GM21360 (cell line): Measurements from ENCODE around the gene LCN15.

Source experiments
- ATAC-seq: cut with Tn5 transposase; IDR thresholded peaks from one replicate; pipeline ENCODE4 v1.9.1; 2021; ENCODE audit warnings: mild to moderate bottlenecking, moderate library complexity; ENCODE audit not compliant: unreplicated experiment

The LCN15 gene

DNA sequence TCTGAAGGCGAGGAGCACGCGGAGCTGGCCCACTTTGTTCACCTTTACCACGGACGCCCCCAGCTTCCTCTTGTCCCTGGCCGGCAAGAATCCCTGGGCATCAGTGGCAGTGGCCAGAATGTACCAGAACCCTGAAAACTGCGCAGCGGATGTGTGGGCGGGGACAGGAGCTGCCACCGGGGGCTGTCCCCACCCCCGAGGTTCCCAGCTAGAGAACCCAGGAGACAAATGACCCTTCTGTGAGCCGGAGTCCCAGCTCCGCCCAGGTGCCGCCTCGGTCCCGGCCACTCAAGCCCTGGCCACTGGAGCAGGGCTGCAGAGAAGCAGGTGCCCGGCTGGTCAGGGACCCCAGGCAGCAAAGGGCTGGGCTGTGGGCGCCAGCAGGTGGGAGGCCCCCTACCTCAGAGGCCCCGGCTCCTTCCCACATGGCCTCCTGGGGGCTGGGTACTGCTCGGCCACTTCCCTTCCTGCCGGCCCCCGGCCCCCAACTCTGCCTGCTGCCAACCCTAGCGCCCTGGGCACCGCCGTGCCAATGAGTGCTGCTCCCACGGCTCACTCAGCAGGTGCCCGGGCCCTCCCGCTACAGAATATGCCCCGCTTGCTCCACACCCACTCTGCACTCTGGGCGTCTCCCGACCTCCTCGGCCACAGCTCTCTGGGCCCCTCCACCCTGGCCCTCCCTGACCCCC, 22.3 kb downstream of the LCN15 start:
- no peak for ATAC-seq

DNA sequence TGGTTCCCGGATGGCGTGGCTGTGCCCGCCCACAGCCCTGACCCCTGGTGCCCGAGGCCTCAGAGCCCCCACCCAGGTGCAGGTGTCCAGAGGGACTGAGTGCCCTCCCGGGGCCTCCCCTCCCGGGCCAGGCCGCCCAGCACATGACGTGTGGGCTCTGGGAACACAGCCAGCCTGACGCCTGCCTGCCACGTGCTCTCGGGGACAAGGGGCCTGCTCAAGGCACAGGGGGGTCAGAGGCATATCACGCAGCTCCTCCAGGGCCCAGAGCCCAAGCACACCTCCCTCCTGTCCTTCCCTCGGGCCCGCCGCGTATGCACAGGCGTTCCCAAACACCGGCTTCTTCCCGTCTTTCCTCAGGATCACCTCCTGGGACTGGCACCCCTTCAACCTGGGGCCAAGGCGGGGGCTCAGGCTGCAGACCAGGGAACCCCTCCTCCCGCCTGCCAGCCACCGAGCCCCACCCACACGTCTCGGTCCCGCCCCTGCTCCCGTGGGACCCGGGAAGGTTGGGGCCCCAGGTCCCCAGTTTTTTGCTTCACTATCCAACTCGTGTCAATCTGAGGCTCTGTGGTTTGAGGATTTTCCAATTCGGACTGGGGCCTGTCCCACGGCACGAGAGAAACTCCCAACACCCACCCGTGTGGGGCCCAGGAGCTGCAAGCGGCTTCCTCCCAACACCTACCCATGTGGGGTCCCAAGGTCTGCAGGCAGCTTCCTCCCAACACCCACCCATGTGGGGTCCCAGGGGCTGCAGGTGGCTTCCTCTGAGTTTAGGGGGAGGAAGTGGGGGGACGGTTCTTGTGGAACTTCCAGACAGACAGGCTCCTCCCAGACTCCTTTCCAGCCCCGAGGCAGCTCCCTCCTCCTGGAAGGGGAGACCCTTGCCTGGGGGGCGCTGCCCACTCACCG, 23.1 kb downstream of the LCN15 start:
- ATAC-seq: no peak

DNA sequence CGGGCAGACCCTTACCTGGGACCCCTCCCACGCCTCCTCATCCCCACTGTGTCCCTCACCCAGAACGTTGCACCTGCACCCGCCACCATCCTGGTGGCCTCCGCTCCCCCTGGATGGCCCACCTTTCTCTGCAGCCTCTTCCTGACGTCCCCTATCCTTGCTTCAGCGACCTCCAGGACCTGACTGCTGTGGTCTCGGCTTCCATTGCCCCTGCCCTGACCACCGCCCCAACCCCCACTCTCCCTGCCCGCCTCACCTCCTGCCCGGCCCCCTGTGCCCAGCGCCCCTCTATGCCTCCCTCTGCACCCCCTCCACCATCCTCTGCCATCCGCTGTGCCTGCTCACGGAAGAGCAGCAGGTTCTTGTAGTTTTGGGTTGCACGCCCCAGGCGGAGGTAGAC, 23.8 kb downstream of the LCN15 start:
- ATAC-seq: no peak

DNA sequence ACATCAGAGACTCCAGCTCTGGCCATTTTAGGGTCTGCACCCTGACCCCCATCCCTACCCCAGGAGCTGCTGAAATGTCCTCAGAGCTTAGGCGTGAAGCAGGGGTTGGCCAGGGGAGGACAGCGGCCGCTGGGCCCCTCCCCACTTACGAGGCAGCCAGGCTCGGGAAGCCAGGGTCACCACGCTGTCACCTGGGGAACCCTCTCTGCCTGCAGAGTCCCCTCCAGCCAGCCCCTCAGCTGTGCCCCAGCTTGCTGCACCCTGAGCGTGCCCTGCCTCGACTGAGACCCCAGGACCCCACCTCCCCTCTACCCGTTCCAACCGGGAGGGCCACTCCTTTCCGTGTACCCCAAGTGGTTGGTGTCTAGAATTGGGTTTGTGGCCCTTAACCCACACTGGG, 24.2 kb downstream of the LCN15 start:
- no peak for ATAC-seq

DNA sequence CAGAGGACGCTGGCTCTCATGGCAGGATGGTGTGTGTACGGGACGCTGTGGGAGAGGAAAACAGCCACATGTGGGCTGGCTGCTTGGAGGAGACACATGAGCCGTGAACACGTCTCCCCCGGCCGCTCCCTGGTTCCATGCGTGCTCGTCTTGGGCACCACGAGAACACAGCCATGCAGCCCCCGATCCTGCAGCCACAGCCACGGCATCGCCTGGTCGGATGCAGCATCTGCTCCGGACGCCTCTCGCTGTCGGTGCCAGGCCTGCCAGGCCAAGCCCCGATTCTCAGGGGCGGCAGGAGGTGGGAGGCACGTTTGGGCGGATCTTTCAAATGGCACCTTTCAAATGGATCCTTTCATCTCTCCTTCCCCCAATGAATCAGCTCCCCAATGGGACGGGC, 24.8 kb downstream of the LCN15 start:
- no peak for ATAC-seq

DNA sequence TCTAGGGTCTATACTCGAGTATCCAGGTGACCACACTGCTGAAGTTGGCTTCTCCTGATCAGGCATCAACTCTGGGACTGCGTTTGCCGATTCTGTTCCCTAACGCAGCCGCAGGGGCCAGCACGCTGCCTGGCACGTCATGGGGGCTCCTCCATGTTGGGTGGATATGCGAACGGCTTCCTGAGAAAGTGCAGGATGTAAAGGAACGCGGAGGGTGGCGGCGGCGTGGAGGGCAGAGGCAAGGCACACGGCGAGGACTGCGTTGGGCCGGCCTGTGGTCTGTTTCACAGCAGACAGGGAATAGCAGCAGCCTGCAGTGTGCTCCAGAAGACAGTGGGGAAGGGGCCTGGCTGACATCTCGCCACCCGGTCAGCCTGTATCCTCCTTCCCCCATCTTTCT, 25.4 kb downstream of the LCN15 start:
- no peak for ATAC-seq

DNA sequence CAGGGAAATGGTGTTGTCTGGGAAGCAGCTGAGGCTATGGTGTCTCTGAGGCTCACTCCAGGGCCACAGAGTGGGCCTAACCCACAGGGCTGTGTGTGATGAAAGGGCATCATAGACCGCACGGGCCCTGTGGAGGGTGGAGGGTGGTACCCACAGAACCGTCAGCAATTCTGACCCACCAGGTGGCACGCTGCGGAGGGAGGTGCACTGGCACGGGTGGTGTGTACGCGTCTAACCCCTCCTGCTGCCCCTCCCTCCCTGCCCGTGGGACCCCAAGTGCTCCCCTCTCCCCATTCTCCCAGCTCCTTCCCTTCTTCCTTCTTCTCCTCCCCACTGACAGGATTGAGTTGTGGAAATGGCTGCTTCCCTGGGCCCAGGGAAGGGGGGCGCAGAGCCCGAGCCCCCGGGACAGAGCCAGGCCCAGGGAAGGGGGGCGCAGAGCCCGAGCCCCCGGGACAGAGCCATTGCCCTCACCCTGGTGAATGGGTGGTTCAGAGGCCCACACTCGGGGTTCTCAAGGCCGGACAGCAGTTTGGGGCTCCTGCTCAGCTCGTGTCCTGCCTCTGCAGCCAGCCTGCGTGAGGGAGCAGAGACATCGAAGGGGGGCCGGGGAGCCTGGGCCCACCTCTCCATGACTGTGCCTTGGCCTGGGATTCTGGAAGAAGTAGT, 28.4 kb downstream of the LCN15 start:
- no peak for ATAC-seq

DNA sequence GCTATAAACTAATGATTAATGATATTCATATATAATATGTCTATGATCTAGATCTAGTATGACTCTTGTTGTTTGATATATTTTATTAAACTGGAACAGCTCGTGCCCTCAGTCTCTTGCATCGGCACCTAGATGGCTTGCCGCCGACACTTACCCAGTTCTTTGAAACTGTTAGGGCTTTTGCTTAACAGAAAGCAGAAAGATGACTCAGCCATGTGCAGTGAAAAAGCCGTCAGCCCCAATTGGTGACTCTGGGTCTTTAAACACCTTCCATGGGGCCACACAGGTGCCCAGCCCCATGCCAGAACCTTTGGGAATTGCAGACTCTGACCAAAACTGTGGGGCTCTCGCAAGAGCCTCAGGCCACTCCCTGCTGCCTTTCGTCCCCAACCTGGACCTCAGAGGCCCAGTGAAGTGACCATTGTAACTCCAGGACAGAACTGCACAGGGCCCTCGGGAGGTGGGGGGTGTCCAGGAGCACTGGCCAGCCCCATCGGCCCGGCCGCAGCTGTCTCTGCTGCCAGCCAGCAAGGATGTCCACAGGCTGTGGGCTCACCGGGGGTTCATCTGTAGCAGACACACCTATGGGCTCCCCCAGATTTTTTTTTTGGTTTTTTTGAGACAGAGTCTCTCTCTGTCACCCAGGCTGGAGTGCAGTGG, 29.4 kb downstream of the LCN15 start:
- no peak for ATAC-seq

DNA sequence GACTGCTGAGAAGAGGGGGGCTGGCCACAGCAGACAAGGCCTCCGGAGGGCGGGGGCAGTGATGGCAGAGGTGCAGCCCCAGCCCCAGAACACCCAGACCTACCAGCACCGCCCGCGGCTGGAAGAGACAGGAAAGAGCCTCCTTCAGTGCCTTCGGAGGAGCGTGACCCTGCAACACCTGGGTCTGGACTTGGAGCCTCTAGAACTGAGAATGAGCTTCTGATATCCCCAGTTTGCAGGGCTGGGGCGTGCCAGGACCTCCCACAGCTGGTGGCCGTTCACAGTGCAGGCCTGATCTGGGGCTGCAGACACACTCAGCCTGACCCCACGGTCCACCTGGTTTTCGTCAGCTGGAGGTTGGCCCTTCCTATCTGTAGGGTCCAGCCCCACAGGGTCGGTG, 30.7 kb downstream of the LCN15 start:
- ATAC-seq: no peak

DNA sequence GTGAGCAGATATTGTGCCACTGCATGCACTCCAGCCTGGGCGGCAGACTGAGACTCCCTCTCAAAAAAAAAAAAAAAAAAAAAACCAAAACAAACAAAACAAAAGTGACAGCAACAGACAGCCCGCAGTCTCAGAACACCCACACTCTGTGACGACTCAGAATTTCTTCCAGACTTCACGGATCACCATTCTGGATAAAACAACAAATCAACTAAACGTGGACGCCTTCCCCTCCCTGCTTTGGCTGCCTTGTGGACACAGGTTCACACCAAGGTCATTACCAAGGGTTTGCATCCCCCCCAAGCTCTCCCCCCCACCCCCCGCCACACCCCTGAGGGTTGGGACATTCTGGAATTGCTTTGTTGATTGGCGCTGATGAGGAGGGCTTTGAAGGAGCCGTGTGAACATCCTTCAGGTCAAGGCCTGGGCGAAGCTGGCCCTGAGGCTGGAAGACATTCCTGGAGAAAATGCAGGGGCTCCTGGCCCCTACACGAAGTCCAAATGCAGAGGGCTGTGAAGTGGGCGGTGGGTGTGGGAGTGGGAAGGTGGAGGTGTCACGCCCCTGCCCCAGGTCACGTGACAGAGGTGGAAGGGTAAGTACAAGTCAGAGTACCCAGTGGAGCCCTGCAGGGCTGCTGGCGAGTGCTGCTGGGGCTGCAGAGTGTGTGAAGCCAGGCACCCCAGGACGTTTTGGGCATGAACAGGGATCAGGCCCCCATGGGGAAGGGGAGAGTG, 31.7 kb downstream of the LCN15 start:
- no peak for ATAC-seq

DNA sequence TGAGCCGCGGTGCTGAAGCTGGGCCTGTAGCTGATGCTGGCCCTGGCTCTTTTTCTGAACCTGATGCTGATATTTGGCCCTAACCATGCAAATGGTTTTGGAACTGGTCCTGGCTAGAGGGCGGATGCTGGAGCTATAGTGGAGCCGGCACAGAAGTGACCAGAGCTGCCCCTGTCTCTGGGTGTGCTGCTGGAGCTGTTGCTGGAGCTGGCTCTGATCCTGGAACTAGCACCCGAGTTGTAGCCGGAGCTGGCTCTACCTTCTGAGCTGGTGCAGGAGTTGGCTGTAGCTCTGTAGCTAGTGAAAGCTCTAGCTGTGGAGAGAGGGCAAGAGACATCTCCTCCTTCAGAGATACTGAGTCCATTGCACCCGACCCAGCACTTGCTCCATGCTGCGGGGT, 34.4 kb downstream of the LCN15 start:
- ATAC-seq: no peak

DNA sequence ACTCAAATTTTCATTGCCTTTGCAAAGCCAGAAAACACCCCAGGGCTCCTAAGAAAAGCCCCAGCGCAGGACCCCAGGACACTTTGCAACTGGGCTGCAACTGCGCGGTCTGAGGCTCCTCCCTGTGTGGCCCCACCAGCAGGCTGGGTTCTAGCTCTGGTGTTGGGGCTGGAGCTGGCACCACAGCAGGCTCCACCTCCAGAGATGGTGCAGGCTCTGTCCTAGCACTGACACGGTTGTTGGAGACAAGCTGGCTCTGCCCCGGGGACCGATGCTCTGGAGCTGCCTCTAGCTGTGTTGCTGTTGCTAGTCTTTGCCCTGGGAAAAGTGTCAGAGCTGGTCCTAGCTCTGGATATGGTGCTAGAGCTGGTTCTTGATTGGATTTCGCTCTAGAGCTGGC, 35.2 kb downstream of the LCN15 start:
- no peak for ATAC-seq

DNA sequence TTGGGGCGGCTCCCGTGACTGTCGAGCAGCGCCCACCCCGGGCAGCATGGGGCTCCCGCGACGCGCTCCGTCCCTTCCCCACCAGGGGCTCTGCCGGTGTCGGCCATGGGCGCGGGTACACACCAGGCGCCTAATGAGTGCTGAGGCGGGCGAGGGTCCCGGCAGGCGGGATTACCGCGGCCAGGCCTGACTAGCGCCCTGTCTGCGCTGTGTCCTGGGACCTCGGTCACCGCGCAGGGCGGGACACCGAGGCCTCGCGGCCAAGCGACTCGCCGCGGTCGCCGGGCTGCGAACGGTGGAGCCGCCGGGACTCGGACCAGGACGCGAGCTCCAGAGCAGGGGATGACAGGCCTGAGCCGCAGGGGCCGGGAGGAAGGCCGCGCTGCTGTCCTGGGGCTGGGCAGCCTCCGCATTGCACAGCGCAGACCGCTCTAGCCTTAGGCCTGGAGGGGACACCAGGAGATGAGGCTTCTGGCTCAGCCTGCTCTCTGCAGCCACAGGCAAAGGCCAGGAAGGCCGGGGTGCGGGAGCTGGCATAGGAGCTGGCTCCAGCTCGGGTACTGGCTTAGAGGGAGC, 35.7 kb downstream of the LCN15 start:
- ATAC-seq: peak; percentile 20

DNA sequence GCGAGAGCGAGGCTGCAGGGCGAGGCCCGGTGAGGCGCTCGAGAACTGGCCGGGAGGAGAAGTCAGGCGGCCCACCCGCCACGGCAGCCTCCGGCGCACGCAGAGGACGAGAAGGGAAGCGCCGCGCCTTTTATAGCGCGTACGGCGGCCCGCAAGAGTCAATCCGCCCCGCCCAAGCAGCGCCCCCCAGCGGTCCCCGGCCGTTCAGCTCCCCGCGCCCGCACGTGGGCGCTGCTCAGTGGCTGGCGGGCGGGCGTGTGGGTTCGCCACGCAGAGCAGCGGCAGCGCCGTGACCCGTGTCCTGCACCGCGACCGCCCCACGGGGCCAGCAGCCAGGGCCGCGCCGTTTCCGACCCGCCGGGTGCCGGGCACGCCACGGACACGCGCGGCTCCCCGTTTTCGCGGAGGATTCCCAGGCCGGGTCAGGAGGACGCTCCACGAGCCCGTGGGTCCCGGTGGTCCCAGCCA, 36.2 kb downstream of the LCN15 start:
- ATAC-seq: peak; percentile 66

DNA sequence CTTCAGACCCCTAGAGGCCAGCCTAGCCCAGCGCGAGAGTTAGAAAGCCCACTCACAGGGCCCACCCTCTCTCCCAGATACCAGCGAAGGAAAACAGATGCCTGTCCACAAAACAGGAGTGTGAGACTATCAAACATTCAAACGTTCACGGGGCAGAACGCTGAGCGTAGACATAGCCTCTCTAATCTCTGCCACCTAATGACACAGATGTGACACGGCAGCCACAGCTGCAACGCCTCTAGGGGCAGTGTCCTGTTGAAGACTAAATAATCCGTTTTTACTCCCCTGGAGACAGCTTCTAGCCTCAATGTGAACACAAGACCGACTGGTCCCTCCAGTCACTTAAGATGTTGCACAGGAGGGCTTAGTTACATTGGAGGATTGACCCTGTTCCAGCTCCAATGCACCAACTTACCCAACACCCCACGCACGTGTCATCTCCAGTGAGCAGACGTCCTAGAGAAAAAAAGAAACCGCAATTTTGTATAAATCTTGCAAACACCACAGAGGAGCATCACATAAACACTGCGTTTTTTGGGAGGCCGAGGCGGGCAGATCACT, 37.6 kb downstream of the LCN15 start:
- ATAC-seq: no peak

DNA sequence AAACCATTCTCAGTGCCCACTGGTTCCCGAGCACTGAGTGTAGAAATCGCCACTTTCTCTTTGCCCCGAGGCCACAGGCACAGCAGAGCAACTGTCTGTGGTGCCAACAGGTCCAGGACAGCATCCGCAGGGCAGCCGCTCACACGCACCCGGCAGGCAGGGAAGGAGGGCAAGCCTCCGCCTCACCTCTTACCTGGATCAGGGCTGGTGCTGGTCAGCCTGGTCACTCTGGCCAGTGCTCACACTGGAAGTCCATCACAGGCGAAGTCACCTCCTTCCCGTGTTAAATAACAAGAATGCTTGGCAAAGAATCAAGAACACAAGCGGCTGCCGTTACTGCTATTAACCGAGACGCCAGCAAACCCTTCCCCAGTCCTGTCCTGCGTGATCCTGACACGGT, 38.2 kb downstream of the LCN15 start:
- ATAC-seq: no peak

DNA sequence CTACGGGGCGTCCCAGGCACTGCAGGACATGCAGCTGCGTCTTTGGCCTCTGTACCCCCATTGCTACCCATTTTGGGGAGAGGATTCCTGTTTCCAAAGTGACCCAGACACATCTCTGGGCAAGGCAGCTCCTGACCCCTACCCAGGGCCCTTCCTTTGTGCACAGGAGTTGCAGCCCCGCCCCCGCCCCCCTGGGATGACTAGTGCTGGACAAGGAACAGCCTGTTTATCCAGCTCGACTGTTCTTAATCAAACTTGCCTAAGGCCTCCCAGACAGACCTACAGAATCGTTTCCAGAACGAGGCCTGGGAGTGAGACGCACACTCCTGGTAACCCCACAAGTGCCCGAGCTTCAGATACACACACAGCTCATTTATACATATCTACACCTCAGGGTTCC, 38.7 kb downstream of the LCN15 start:
- no peak for ATAC-seq

DNA sequence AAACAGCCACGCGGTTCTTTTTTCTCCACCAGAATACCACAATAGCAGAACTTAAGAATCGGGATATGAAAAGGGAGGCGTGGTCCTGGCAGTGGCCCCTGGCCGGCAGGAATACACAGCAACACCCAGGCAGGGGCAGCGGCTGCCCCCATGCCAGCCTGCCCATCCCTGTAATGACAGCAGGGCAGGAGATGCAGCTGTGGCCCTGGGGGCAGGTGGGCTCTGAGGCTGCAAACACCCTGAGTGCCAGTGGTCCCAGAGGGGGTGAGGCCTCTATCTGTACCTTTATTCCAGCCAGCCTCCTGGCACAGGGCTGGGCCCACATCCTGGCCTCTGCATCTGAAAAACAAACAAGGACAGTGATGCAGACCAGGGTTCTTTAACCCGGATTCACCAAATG, 39.5 kb downstream of the LCN15 start:
- ATAC-seq: no peak

DNA sequence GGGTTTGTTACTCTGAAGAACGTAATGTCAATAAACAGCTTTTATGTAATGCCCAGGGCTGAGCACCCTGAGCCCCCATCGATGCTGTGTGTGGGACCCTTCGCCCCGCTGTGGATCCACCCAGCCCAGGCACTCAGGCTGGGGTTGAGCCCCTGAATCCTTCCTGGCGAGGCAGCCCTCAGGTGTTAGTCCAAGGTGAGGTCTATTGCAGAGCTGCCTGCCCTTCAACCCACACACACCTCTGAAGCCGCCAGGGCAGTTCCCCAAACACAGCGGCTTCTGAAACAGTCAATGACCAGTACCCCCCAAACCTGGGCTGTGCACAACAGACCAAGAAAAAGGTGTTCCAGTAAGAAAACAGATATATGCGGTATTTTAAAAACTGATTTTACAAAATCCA, 40.3 kb downstream of the LCN15 start:
- no peak for ATAC-seq
